ENCODE measurements around the gene LAD1.

The LAD1 gene

GRCh38 chr1:201371276-201371675 lies 27.8 kb downstream of the LAD1 start:
- H4K20me1 ChIP-seq (ENCODE audit: insufficient read depth, low read length, poor library complexity, severe bottlenecking) = no peaks in the 10 kb centered on the region
- no peaks in the 10 kb centered on the region for H3K4me1 ChIP-seq (ENCODE audit: insufficient read depth, low read length, poor library complexity, severe bottlenecking)
- H3K79me2 ChIP-seq (ENCODE audit: insufficient read depth, low read length) = no peaks in the 10 kb centered on the region
- H3F3A ChIP-seq (ENCODE audit: low read depth) = no peaks in the 10 kb centered on the region
- H3K9me3 ChIP-seq (ENCODE audit: insufficient read depth, low read depth, low read length) = no peaks in the 10 kb centered on the region
- H3K4me2 ChIP-seq (ENCODE audit: low read depth, low read length, poor library complexity, severe bottlenecking) = no peak overlapping the region
- no peak overlapping the region for H3K4me3 ChIP-seq (ENCODE audit: low read length, poor library complexity, severe bottlenecking)
- no peak overlapping the region for H2AFZ ChIP-seq (ENCODE audit: low read length)
- H3K27me3 ChIP-seq (ENCODE audit: insufficient read depth, low read length, poor library complexity, severe bottlenecking) = no peaks in the 10 kb centered on the region
- no peaks in the 10 kb centered on the region for H3K36me3 ChIP-seq (ENCODE audit: insufficient read depth, low read length)
- no peak overlapping the region for H3K9ac ChIP-seq (ENCODE audit: low read depth, low read length, poor library complexity, severe bottlenecking)
- H3K9me2 ChIP-seq (replicated peaks; ENCODE audit: low read depth, low read length) = no peaks in the 10 kb centered on the region
- TF ChIP-seq EZH2phosphoT487 (IDR thresholded peaks at IDR 0.05; ENCODE audit: borderline replicate concordance) (no peak), CTCF (conservative IDR thresholded peaks at IDR 0.05; ENCODE audit: low read length) (no peak)

- H3F3A ChIP-seq (ENCODE audit: low read depth) = no peaks in the 10 kb centered on the region
- no peak overlapping the region for H2AFZ ChIP-seq (ENCODE audit: low read length)
- H3K9ac ChIP-seq (ENCODE audit: low read depth, low read length, poor library complexity, severe bottlenecking) = no peak overlapping the region
- no peaks in the 10 kb centered on the region for H3K9me2 ChIP-seq (replicated peaks; ENCODE audit: low read depth, low read length)
- H3K79me2 ChIP-seq (ENCODE audit: insufficient read depth, low read length) = no peaks in the 10 kb centered on the region
- TF ChIP-seq EZH2phosphoT487 (IDR thresholded peaks at IDR 0.05; ENCODE audit: borderline replicate concordance) (no peak), CTCF (conservative IDR thresholded peaks at IDR 0.05; ENCODE audit: low read length) (no peak)
- no peaks in the 10 kb centered on the region for H3K4me1 ChIP-seq (ENCODE audit: insufficient read depth, low read length, poor library complexity, severe bottlenecking)
- H3K4me3 ChIP-seq (ENCODE audit: low read length, poor library complexity, severe bottlenecking) = no peak overlapping the region
- no peak overlapping the region for H3K4me2 ChIP-seq (ENCODE audit: low read depth, low read length, poor library complexity, severe bottlenecking)
- H4K20me1 ChIP-seq (ENCODE audit: insufficient read depth, low read length, poor library complexity, severe bottlenecking) = no peaks in the 10 kb centered on the region
- H3K36me3 ChIP-seq (ENCODE audit: insufficient read depth, low read length) = no peaks in the 10 kb centered on the region
- no peaks in the 10 kb centered on the region for H3K27me3 ChIP-seq (ENCODE audit: insufficient read depth, low read length, poor library complexity, severe bottlenecking)
- H3K9me3 ChIP-seq (ENCODE audit: insufficient read depth, low read depth, low read length) = no peaks in the 10 kb centered on the region
These were observed 28.6 kb downstream of the LAD1 start for GRCh38 chr1:201370500-201370899.

GRCh38 chr1:201369209-201369608 lies 29.9 kb downstream of the LAD1 start:
- TF ChIP-seq EZH2phosphoT487 (IDR thresholded peaks at IDR 0.05; ENCODE audit: borderline replicate concordance) (no peak), CTCF (conservative IDR thresholded peaks at IDR 0.05; ENCODE audit: low read length) (no peak)
- Histone ChIP-seq H2AFZ (ENCODE audit: low read length) (no peak overlapping the region), H3K36me3 (ENCODE audit: insufficient read depth, low read length) (no peaks in the 10 kb centered on the region), H3K9me2 (replicated peaks; ENCODE audit: low read depth, low read length) (no peaks in the 10 kb centered on the region), H3K4me2 (ENCODE audit: low read depth, low read length, poor library complexity, severe bottlenecking) (no peak overlapping the region), H3K27me3 (ENCODE audit: insufficient read depth, low read length, poor library complexity, severe bottlenecking) (no peaks in the 10 kb centered on the region), H3K9ac (ENCODE audit: low read depth, low read length, poor library complexity, severe bottlenecking) (no peak overlapping the region), H3K79me2 (ENCODE audit: insufficient read depth, low read length) (no peaks in the 10 kb centered on the region), H3F3A (ENCODE audit: low read depth) (no peaks in the 10 kb centered on the region), H3K4me3 (ENCODE audit: low read length, poor library complexity, severe bottlenecking) (no peak overlapping the region), H3K4me1 (ENCODE audit: insufficient read depth, low read length, poor library complexity, severe bottlenecking) (no peaks in the 10 kb centered on the region), H4K20me1 (ENCODE audit: insufficient read depth, low read length, poor library complexity, severe bottlenecking) (no peaks in the 10 kb centered on the region), H3K9me3 (ENCODE audit: insufficient read depth, low read depth, low read length) (no peaks in the 10 kb centered on the region)
